Mesothelial cell of epicardium (in vitro differentiated cells): Measurements from ENCODE around the gene GOLGA7B. TPM values are rescaled to one million over a fixed set of nuclear protein-coding genes. Genes with fewer than 3 reads are reported as not detected.

Experiments
- DNase-seq, 2 experiments: peaks; one replicate each; pipeline ENCODE4 v3.0.0; 2021; ENCODE audit warnings: low spot score in 2 of 2; ENCODE audit not compliant: unreplicated experiment in 2 of 2
- H3K27ac Mint-ChIP-seq: 2 replicates; pipeline ENCODE4 v1.8.0; 2021; ENCODE audit warnings: mixed read lengths
- H3K27me3 Mint-ChIP-seq: 2 replicates; pipeline ENCODE4 v1.8.0; 2021; ENCODE audit warnings: low read depth, mixed read lengths
- H3K36me3 Mint-ChIP-seq: 2 replicates; pipeline ENCODE4 v1.8.0; 2021; ENCODE audit warnings: mixed read lengths
- H3K4me1 Mint-ChIP-seq: 2 replicates; pipeline ENCODE4 v1.8.0; 2021; ENCODE audit warnings: mixed read lengths
- H3K4me3 Mint-ChIP-seq: 2 replicates; pipeline ENCODE4 v1.8.0; 2021; ENCODE audit warnings: mild to moderate bottlenecking, moderate library complexity, mixed read lengths
- H3K9me3 Mint-ChIP-seq: 2 replicates; pipeline ENCODE4 v1.8.0; 2021; ENCODE audit warnings: mixed read lengths
- CTCF ChIP-seq: fragments of 200-600 bp; sonication (generic); IDR thresholded peaks from one replicate; pipeline ENCODE4 v1.5.0; 2021; ENCODE audit warnings: antibody characterized with exemption; ENCODE audit not compliant: unreplicated experiment
- total RNA-seq: library from RNA; stranded (reverse); gene quantifications from 3 replicates; pipeline ENCODE4 v1.2.1, GENCODE V29; 2021

The GOLGA7B gene
- total RNA-seq, 1 donor from 2014 or later = 0.16 TPM

GRCh38 chr10:97818572-97818971, 31.1 kb upstream of the GOLGA7B start:
- Mint-ChIP-seq H3K36me3 (no peaks in the 10 kb centered on the region), H3K27me3 (peaks cover 40% of the 10 kb centered on the region), H3K27ac (no peak overlapping the region), H3K4me3 (no peak overlapping the region), H3K4me1 (no peaks in the 10 kb centered on the region), H3K9me3 (no peaks in the 10 kb centered on the region)
- no peak for DNase-seq
- TF ChIP-seq CTCF = no peak

GRCh38 chr10:97820096-97820704, 29.4 kb upstream of the GOLGA7B start:
- Mint-ChIP-seq H3K9me3 (no peaks in the 10 kb centered on the region), H3K27ac (no peak overlapping the region), H3K4me3 (no peak overlapping the region), H3K4me1 (no peaks in the 10 kb centered on the region), H3K27me3 (peaks cover 36% of the 10 kb centered on the region), H3K36me3 (no peaks in the 10 kb centered on the region)
- TF ChIP-seq CTCF = no peak
- DNase-seq = no peak

- no peak overlapping the region for H3K4me3 Mint-ChIP-seq
Observed at GRCh38 chr10:97821308-97822038, 28.2 kb upstream of the GOLGA7B start.

GRCh38 chr10:97822261-97822687, 27.4 kb upstream of the GOLGA7B start:
- no peaks in the 10 kb centered on the region for H3K36me3 Mint-ChIP-seq
- no peak for DNase-seq
- peaks cover 42% of the 10 kb centered on the region for H3K27me3 Mint-ChIP-seq
- H3K27ac Mint-ChIP-seq = no peak overlapping the region
- H3K4me1 Mint-ChIP-seq = no peaks in the 10 kb centered on the region
- no peaks in the 10 kb centered on the region for H3K9me3 Mint-ChIP-seq
- H3K4me3 Mint-ChIP-seq = no peak overlapping the region
- TF ChIP-seq CTCF = no peak

More at GRCh38 chr10:97821308-97822038, 28.2 kb upstream of the GOLGA7B start:
- Mint-ChIP-seq H3K27me3 (peaks cover 42% of the 10 kb centered on the region), H3K9me3 (no peaks in the 10 kb centered on the region), H3K27ac (no peak overlapping the region), H3K36me3 (no peaks in the 10 kb centered on the region), H3K4me1 (no peaks in the 10 kb centered on the region)
- DNase-seq = no peak
- no peak for TF ChIP-seq CTCF

GRCh38 chr10:97823734-97824133, 25.9 kb upstream of the GOLGA7B start:
- no peak overlapping the region for H3K27ac Mint-ChIP-seq
- no peaks in the 10 kb centered on the region for H3K36me3 Mint-ChIP-seq

More at GRCh38 chr10:97823734-97824133, 25.9 kb upstream of the GOLGA7B start:
- no peak for TF ChIP-seq CTCF
- no peak for DNase-seq
- Mint-ChIP-seq H3K4me3 (no peak overlapping the region), H3K27me3 (peaks cover 44% of the 10 kb centered on the region), H3K9me3 (no peaks in the 10 kb centered on the region), H3K4me1 (no peaks in the 10 kb centered on the region)
